H9 (cell line): Measurements from ENCODE around the gene CCDC74A. TPM values are rescaled to one million over a fixed set of nuclear protein-coding genes. Genes with fewer than 3 reads are reported as not detected.

ENCODE experiments used
- DNase-seq: peaks from one replicate; pipeline ENCODE4 v3.0.0-alpha.2; 2017
- H2AFZ ChIP-seq: one replicate; pipeline ENCODE4 v1.6.1; 2013; ENCODE audit warnings: mild to moderate bottlenecking, low read length, control low read depth, moderate library complexity
- H2AK5ac ChIP-seq: 2 replicates; pipeline ENCODE4 v1.6.1; 2013; ENCODE audit warnings: low read length, control low read depth, mixed read lengths; ENCODE audit not compliant: insufficient read length
- H2BK120ac ChIP-seq: one replicate; pipeline ENCODE4 v1.6.1; 2013; ENCODE audit warnings: low read depth, mild to moderate bottlenecking, low read length, control low read depth, inconsistent platforms; ENCODE audit not compliant: poor library complexity, severe bottlenecking
- H2BK12ac ChIP-seq: 2 replicates; pipeline ENCODE4 v1.6.1; 2013; ENCODE audit warnings: low read length, control low read depth, mixed read lengths, low read depth; ENCODE audit not compliant: insufficient read length
- H2BK15ac ChIP-seq: 2 replicates; pipeline ENCODE4 v1.6.1; 2013; ENCODE audit warnings: low read depth, low read length, control low read depth
- H2BK20ac ChIP-seq: one replicate; pipeline ENCODE4 v1.6.1; 2013; ENCODE audit warnings: low read depth, mild to moderate bottlenecking, low read length, control low read depth, inconsistent platforms; ENCODE audit not compliant: poor library complexity, severe bottlenecking
- H2BK5ac ChIP-seq: 2 replicates; pipeline ENCODE4 v1.6.1; 2013; ENCODE audit warnings: low read length, control low read depth, mixed read lengths; ENCODE audit not compliant: insufficient read length
- H3K14ac ChIP-seq: 2 replicates; pipeline ENCODE4 v1.6.1; 2013; ENCODE audit warnings: low read length, control low read depth; ENCODE audit not compliant: insufficient read depth
- H3K18ac ChIP-seq: 2 replicates; pipeline ENCODE4 v1.6.1; 2013; ENCODE audit warnings: low read depth, mild to moderate bottlenecking, mixed read lengths, low read length, control low read depth; ENCODE audit not compliant: insufficient read length
- H3K23ac ChIP-seq: 2 replicates; pipeline ENCODE4 v1.6.1; 2013; ENCODE audit warnings: low read length, control low read depth, mixed read lengths, low read depth; ENCODE audit not compliant: insufficient read length
- H3K23me2 ChIP-seq: 2 replicates; pipeline ENCODE4 v1.6.1; 2013; ENCODE audit warnings: low read depth, mild to moderate bottlenecking, mixed read lengths, low read length, control low read depth; ENCODE audit not compliant: insufficient read length, poor library complexity, severe bottlenecking
- H3K27ac ChIP-seq: 2 replicates; pipeline ENCODE4 v1.5.1; 2013; ENCODE audit warnings: low read length, control low read depth, mixed read lengths, low read depth; ENCODE audit not compliant: insufficient read length
- H3K27me3 ChIP-seq: 2 replicates; pipeline ENCODE4 v1.6.1; 2013; ENCODE audit warnings: low read length, control low read depth, inconsistent platforms; ENCODE audit not compliant: insufficient read depth
- H3K4ac ChIP-seq: 2 replicates; pipeline ENCODE4 v1.6.1; 2013; ENCODE audit warnings: low read depth, mild to moderate bottlenecking, control low read depth, inconsistent platforms, low read length, moderate library complexity
- H3K4me1 ChIP-seq: 2 replicates; pipeline ENCODE4 v1.6.1; 2013; ENCODE audit warnings: low read length, control low read depth, inconsistent platforms; ENCODE audit not compliant: insufficient read depth
- H3K4me2 ChIP-seq: 2 replicates; pipeline ENCODE4 v1.6.1; 2013; ENCODE audit warnings: low read length, control low read depth, mixed read lengths; ENCODE audit not compliant: insufficient read length, insufficient read depth
- H3K56ac ChIP-seq: 2 replicates; pipeline ENCODE4 v1.6.1; 2013; ENCODE audit warnings: low read depth, mild to moderate bottlenecking, mixed read lengths, low read length, control low read depth; ENCODE audit not compliant: insufficient read length
- H3K79me1 ChIP-seq: 2 replicates; pipeline ENCODE4 v1.6.1; 2013; ENCODE audit warnings: low read depth, mild to moderate bottlenecking, moderate library complexity, low read length, control low read depth, inconsistent platforms; ENCODE audit not compliant: insufficient read depth, poor library complexity, severe bottlenecking
- H3K79me2 ChIP-seq: 2 replicates; pipeline ENCODE4 v1.6.1; 2013; ENCODE audit warnings: low read length, control low read depth, inconsistent platforms; ENCODE audit not compliant: insufficient read depth
- H3K9ac ChIP-seq: 2 replicates; pipeline ENCODE4 v1.6.1; 2013; ENCODE audit warnings: low read length, control low read depth, mixed read lengths; ENCODE audit not compliant: insufficient read length; ENCODE audit errors: extremely low read depth
- H3K9me3 ChIP-seq: one replicate; pipeline ENCODE4 v1.6.1; 2013; ENCODE audit warnings: low read depth, low read length, inconsistent platforms; ENCODE audit not compliant: control insufficient read depth
- H3T11ph ChIP-seq: one replicate; pipeline ENCODE4 v1.6.1; 2013; ENCODE audit warnings: mild to moderate bottlenecking, low read length, control low read depth, inconsistent platforms
- H4K20me1 ChIP-seq: one replicate; pipeline ENCODE4 v1.6.1; 2013; ENCODE audit not compliant: control insufficient read depth, insufficient read length, insufficient read depth
- H4K5ac ChIP-seq: 2 replicates; pipeline ENCODE4 v1.6.1; 2013; ENCODE audit warnings: low read depth, mild to moderate bottlenecking, mixed read lengths, low read length, control low read depth; ENCODE audit not compliant: insufficient read length
- H4K8ac ChIP-seq: replicated peaks from 2 replicates; pipeline ENCODE4 v1.6.1; 2013; ENCODE audit warnings: low read length, control low read depth, mixed read lengths, low read depth; ENCODE audit not compliant: insufficient read length
- H4K91ac ChIP-seq: 2 replicates; pipeline ENCODE4 v1.6.1; 2013; ENCODE audit warnings: low read depth, mild to moderate bottlenecking, moderate library complexity, mixed read lengths, low read length, control low read depth; ENCODE audit not compliant: insufficient read length
- H3K27ac Mint-ChIP-seq, 3 experiments: 2 replicates in 2 of 3; 3 replicates in 1 of 3; pipeline ENCODE4 v1.8.0; 2020 to 2021; ENCODE audit warnings: mixed read lengths in 3 of 3, mild to moderate bottlenecking in 1 of 3, moderate library complexity in 1 of 3
- H3K27me3 Mint-ChIP-seq: 2 replicates; pipeline ENCODE4 v1.8.0; 2021; ENCODE audit warnings: low read depth, mild to moderate bottlenecking, moderate library complexity, mixed read lengths
- H3K36me3 Mint-ChIP-seq, 3 experiments: 2 replicates in 2 of 3; 3 replicates in 1 of 3; pipeline ENCODE4 v1.8.0; 2020 to 2021; ENCODE audit warnings: low read depth in 3 of 3, mixed read lengths in 3 of 3; ENCODE audit not compliant: insufficient read depth in 1 of 3
- H3K4me1 Mint-ChIP-seq, 2 experiments: 2 replicates each; pipeline ENCODE4 v1.8.0; 2020; ENCODE audit warnings: mixed read lengths in 2 of 2
- H3K4me3 Mint-ChIP-seq, 2 experiments: 2 replicates in 1 of 2; 3 replicates in 1 of 2; pipeline ENCODE4 v1.8.0; 2020 to 2021; ENCODE audit warnings: mild to moderate bottlenecking in 2 of 2, mixed read lengths in 2 of 2, moderate library complexity in 1 of 2
- H3K9me3 Mint-ChIP-seq, 2 experiments: 2 replicates in 1 of 2; 3 replicates in 1 of 2; pipeline ENCODE4 v1.8.0; 2020; ENCODE audit warnings: mild to moderate bottlenecking in 2 of 2, mixed read lengths in 2 of 2, moderate library complexity in 1 of 2
- CTCF ChIP-seq: fragments of 200-600 bp; sonication (generic); conservative IDR thresholded peaks from 3 replicates; pipeline ENCODE4 v1.8.0; 2021; ENCODE audit warnings: antibody characterized with exemption, mild to moderate bottlenecking
- WGBS: extraction: QIAGEN DNeasy Blood & Tissue Kit; methylation state at CpG from one replicate; pipeline ENCODE4 v1.1.7; 2013; ENCODE audit warnings: missing lambda C conversion rate, low lambda C conversion rate, mixed read lengths; ENCODE audit not compliant: insufficient read length; ENCODE audit errors: extremely low coverage; 5-methylcytosine and 5-hydroxymethylcytosine counted together
- total RNA-seq: library from RNA; stranded (reverse); gene quantifications from 2 replicates; pipeline ENCODE4 v1.2.1, GENCODE V29; 2021

CCDC74A gene
- total RNA-seq, 1 experiment from 2014 or later: 10.8 TPM

GRCh38 chr2:131492418-131493198, 35.1 kb upstream of the CCDC74A start:
- Histone ChIP-seq H2AFZ (no peak overlapping the region), H4K8ac (no peak overlapping the region), H3K79me2 (peaks cover 20% of the 10 kb centered on the region; the same call in 1 of the 2 replicates), H3K56ac (peak overlapping the region; percentile 53), H3K27me3 (no peaks in the 10 kb centered on the region), H3K4me2 (peak overlapping the region; percentile 93), H3K27ac (peak overlapping the region; percentile 61), H3T11ph (no peak overlapping the region), H4K91ac (peak overlapping the region; percentile 96), H3K4me1 (no peaks in the 10 kb centered on the region), H2BK5ac (peak overlapping the region; percentile 84), H4K5ac (peak overlapping the region; percentile 97), H2BK12ac (no peak overlapping the region), H3K18ac (peak overlapping the region; percentile 95), H2BK15ac (no peak overlapping the region), H2BK20ac (no peak overlapping the region), H3K23me2 (peaks cover 4% of the 10 kb centered on the region), H4K20me1 (no peaks in the 10 kb centered on the region), H3K23ac (no peak overlapping the region), H2BK120ac (no peak overlapping the region), H3K79me1 (peaks cover 3% of the 10 kb centered on the region), H3K4ac (peak overlapping the region; percentile 91; the same call in 1 of the 2 replicates), H3K14ac (peak overlapping the region; percentile 98), H2AK5ac (no peak overlapping the region), H3K9me3 (no peaks in the 10 kb centered on the region), H3K9ac (peak overlapping the region; percentile 99)
- peak overlapping the region; percentile 96 for H3K4me3 Mint-ChIP-seq
- no CpG with 5 or more reads among the region's 79 CpGs for WGBS
- peaks cover 6 to 17% of the 10 kb centered on the region in 2 experiments; a peak in 3 of 4 replicates for H3K4me1 Mint-ChIP-seq
- peak overlapping the region; percentile 89 to 96 (median 91); a peak in 5 of 7 replicates for H3K27ac Mint-ChIP-seq
- peaks cover 11 to 24% (median 24%) of the 10 kb centered on the region in 3 experiments; a peak in 6 of 7 replicates for H3K36me3 Mint-ChIP-seq
- TF ChIP-seq CTCF: peak; percentile 79
- peaks cover 0 to 2% of the 10 kb centered on the region in 2 experiments; a peak in 1 of 5 replicates for H3K9me3 Mint-ChIP-seq
- no peaks in the 10 kb centered on the region for H3K27me3 Mint-ChIP-seq
- peak; percentile 92 for DNase-seq
